GM13977 (cell line): ENCODE data around the gene TOMT.
"Not testable (repeated sequence)": the region's sequence is repeated elsewhere in the genome, so short reads cannot be mapped to it uniquely, and the experiment has no call there.

Experiments used
- DNase-seq: peaks from one replicate; pipeline ENCODE4 v3.0.0; 2012; ENCODE audit warnings: low spot score
- in situ Hi-C: fragments of 300-500 bp; cut with MboI; formaldehyde crosslinking; loops from one replicate; pipeline ENCODE4 v1.12.0; 2022; ENCODE audit warnings: low sequenced_read_pairs, low pct_unique_long_range_greater_than_20kb, mixed read lengths, inconsistent platforms; ENCODE audit not compliant: unreplicated experiment
- TF ChIP-seq, protein P1 (sequence below): IDR thresholded peaks from 2 replicates; pipeline ENCODE4 v1.5.1; 2012; ENCODE audit warnings: mild to moderate bottlenecking, control low read depth; ENCODE audit not compliant: insufficient read depth; ENCODE audit errors: extremely low read depth, missing control alignments

TOMT gene

DNA sequence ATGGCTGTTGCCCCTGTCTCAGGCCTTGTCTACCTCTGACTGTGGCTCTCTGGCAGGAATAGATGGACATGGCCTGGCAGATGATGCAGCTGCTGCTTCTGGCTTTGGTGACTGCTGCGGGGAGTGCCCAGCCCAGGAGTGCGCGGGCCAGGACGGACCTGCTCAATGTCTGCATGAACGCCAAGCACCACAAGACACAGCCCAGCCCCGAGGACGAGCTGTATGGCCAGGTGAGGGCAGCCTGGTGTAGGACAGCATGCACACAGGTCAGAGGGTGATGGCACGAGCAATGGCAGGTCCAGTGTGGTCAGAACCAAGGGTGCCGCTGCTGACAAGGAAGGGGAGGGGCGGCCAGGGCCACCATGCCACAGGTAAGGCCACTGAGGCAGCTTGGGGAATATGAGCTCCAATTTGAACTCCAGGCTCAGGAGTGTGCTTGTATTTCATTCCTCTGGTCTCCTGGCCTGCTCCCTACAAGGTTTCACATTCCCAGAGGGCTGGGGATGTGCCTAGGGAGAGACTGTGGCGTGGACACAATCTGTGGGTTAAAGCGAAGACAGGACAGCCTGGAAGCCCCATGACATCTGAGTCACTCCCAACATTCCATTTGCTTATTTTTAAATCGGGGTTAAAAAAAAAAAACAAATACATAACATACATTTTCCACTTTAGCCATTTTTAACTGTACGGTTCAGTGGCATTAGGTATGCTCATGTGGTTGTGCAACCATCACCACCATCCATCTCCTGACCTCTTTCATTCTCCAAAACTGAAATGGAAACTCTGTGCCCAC, 30.4 kb downstream of the TOMT start:
- no peak for DNase-seq
- in situ Hi-C loops: no loop called here
- TF ChIP-seq, protein P1, sequence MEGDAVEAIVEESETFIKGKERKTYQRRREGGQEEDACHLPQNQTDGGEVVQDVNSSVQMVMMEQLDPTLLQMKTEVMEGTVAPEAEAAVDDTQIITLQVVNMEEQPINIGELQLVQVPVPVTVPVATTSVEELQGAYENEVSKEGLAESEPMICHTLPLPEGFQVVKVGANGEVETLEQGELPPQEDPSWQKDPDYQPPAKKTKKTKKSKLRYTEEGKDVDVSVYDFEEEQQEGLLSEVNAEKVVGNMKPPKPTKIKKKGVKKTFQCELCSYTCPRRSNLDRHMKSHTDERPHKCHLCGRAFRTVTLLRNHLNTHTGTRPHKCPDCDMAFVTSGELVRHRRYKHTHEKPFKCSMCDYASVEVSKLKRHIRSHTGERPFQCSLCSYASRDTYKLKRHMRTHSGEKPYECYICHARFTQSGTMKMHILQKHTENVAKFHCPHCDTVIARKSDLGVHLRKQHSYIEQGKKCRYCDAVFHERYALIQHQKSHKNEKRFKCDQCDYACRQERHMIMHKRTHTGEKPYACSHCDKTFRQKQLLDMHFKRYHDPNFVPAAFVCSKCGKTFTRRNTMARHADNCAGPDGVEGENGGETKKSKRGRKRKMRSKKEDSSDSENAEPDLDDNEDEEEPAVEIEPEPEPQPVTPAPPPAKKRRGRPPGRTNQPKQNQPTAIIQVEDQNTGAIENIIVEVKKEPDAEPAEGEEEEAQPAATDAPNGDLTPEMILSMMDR: no peak

DNA sequence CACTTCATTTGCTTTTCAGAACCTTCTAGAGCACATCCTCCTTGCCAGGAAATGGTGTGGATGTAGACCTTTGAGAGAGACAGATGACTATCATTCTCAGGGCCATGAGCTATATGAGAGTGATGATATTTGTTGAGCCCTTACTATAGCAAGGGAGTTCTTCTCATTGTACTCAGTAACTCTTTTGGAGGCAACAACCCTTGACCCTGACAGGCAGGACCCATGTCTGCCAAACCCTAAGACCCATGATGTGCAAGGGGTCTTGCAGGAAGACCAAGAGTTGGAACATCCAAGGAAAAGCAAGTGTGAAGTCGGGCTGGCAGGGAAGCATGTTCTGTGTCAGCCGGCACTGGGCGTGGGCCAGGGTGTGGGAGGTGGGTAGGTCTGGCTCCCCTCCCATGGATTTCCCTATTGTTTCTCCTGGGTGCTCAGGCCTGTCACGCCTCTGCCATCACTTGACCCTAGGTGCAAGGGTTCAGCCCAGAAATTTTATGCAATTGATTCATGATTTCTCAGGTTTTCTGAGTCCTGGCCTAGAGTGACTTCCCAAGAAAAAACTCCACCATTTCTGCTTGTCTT, 31.0 kb downstream of the TOMT start:
- no peak for DNase-seq
- TF ChIP-seq, protein P1: no peak
- in situ Hi-C loops: no loop called here

DNA sequence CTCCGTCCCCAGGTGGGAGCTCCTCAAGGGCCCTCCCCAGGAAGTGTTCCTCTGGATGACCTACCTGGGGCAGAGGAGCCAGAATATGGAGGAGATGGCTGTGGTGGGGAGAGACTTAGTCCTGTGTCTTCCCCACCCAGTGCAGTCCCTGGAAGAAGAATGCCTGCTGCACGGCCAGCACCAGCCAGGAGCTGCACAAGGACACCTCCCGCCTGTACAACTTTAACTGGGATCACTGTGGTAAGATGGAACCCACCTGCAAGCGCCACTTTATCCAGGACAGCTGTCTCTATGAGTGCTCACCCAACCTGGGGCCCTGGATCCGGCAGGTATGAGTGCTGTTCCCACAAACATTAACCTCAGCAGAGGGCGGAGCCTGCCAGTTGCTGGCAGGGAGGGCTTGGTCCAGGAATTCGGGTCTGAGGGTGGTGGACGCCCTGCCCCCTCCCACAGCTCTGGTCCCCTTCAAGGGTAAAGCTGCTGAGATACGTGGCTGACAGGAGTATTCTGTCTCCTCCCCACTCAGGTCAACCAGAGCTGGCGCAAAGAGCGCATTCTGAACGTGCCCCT, 33.2 kb downstream of the TOMT start:
- no peak for DNase-seq
- in situ Hi-C loops: no loop called here
- TF ChIP-seq, protein P1: no peak

DNA sequence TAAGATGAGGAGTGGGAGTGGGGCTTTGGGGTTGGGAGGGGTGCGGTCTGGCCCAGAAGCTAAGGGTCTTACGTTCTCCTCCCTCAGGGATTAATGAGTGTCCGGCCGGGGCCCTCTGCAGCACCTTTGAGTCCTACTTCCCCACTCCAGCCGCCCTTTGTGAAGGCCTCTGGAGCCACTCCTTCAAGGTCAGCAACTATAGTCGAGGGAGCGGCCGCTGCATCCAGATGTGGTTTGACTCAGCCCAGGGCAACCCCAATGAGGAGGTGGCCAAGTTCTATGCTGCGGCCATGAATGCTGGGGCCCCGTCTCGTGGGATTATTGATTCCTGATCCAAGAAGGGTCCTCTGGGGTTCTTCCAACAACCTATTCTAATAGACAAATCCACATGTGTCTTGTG, 33.8 kb downstream of the TOMT start:
- DNase-seq: no peak
- in situ Hi-C loops: no loop called here
- TF ChIP-seq, protein P1: no peak

DNA sequence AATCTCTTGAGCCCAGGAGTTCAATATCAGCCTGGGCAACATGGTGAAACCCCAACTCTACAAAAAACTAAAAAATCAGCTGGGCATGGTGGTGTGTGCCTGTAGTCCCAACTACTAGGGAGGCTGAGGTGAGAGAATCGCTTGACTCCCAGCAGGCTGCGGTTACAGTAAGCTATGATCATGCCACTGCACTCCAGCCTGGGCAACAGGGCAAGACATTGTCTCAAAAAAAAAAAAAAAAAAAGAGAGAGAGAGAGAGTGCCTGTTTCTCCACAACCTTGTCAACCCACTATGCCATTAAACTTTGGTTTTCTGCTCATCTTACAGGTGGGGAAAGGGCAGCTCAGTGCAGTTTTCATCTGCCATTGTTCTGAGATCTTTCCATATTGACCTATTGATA, 34.9 kb downstream of the TOMT start:
- TF ChIP-seq, protein P1: no peak
- no peak for DNase-seq
- in situ Hi-C loops: no loop called here

DNA sequence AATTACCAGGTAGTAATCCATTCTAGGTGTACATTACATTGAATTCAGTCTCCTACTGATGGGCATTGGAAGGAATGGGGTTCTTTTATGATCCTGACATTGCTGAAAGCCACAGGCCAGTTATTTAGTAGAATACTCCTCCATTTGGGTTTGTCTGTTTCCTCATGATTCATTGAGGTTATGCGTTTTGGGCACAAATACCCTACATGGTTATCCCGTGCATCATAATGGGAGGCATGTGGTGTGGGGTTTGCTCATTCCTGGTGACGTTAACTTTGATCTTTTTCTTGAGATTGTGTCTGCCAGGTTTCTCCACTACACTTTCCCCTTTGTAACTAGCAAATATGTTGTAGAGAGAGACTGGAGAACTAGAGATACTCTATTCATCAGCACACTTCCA, 35.3 kb downstream of the TOMT start:
- no peak for DNase-seq
- TF ChIP-seq, protein P1: no peak
- in situ Hi-C loops: no loop called here

DNA sequence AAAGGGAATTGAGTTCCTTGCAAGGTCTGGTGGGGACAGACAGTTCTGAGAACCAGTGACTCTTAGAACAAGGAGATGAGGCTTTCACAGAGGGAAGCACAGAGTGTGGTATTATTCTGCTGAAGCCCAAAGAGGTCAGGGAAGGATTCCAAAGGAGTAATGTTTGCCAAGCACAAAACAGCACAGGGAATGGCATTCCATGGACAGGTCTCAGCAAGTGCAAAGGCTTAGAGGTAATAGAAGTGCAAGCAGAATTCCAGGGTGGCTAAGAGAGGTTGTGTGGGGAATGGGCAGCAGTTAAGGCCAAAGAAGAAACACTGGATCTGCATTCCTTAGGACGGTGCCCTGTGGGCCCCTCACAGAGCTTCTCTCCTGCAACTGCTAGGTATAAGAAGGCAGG, 36.4 kb downstream of the TOMT start:
- DNase-seq, in situ Hi-C loops: not testable (repeated sequence)

DNA sequence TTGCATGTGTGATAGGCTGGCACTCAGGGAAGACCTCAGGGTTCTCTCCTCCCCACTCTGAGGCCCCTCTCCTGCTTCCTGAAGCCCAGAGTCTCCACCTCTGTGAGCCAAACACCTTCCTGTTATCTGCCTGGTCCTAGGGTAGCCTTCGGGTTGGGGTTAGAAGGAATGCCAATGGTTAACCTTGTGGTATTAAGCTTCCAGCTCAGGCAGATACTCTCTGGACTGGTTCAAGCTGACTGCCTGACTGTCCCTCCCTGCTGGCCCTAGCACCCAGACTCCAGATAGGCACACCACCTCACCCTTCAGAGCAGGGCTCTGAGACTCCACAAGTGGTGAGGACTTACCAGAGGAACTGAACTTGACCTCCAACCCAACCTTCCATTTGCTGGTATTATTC, 36.8 kb downstream of the TOMT start:
- DNase-seq, in situ Hi-C loops: not testable (repeated sequence)
